GM12892 (cell line): ENCODE data around the gene AGPS.

Experiments used
- POLR2A ChIP-seq: IDR thresholded peaks from 2 replicates; pipeline ENCODE4 v1.6.1; 2011; ENCODE audit warnings: low read depth, low read length, control low read depth
- TAF1 ChIP-seq: IDR thresholded peaks from 2 replicates; pipeline ENCODE4 v1.6.1; 2011; ENCODE audit warnings: low read depth, mild to moderate bottlenecking, control low read depth, low read length, borderline replicate concordance

DNA sequence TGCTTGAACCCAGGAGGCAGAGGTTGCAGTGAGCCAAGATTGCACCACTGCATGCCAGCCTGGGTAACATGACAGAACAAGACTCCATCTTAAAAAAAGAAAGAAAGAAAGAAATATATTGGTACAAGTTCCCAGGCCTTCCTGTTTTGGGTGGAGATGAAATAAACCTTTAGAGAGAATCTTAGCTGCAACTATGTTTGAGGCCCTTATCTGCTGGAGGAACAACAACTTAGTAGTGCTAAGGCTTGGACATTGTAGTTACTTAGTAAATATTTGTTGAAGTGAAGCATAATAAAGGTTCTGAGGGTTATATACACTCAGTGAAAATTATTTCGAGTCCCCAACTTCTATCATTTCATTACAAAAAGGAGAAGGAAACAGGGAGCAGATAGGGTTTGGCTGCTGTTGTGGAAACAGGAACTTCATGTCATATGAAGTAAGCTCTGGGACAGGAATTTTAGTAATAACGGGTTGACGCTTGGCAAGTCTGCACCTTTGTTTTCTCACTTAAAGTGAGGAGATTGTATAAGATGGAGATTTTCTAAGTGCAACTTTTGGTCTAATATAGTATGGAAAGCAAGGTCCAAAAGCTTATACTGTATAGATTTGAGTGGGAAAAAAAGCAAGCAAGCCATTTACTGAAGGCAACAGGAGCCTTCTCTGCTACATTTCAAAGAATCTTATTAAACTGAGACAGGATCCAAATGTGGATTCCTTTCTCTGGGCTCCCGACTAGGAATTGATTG is 40.0 kb upstream of the AGPS start:
- no peak for TF ChIP-seq POLR2A
- no peak for TF ChIP-seq TAF1
